ENCODE results near the gene EPS8. TPM values are rescaled to one million over a fixed set of nuclear protein-coding genes. Genes with fewer than 3 reads are reported as not detected.

EPS8 gene
- polyA plus RNA-seq, 1 donor: 31.5 TPM

- DNase-seq (ENCODE audit: low read depth): no peak
Measured at GRCh38 chr12:15691388-15691787, 97.8 kb downstream of the EPS8 start.

- DNase-seq (ENCODE audit: low read depth): no peak
Measured at GRCh38 chr12:15690320-15690719, 98.9 kb downstream of the EPS8 start.

GRCh38 chr12:15689751-15690191 lies 99.4 kb downstream of the EPS8 start:
- no peak for DNase-seq (ENCODE audit: low read depth)

GRCh38 chr12:15688838-15689625 lies 100.2 kb downstream of the EPS8 start:
- no peak for DNase-seq (ENCODE audit: low read depth)

- no peak for DNase-seq (ENCODE audit: low read depth)
Measured at GRCh38 chr12:15688202-15688736, 100.9 kb downstream of the EPS8 start.

- DNase-seq (ENCODE audit: low read depth): no peak
Measured at GRCh38 chr12:15687583-15687982, 101.6 kb downstream of the EPS8 start.

GRCh38 chr12:15684896-15685658 lies 104.1 kb downstream of the EPS8 start:
- DNase-seq (ENCODE audit: low read depth): no peak

GRCh38 chr12:15682826-15683225 lies 106.4 kb downstream of the EPS8 start:
- no peak for DNase-seq (ENCODE audit: low read depth)

GRCh38 chr12:15679151-15679550 lies 110.0 kb downstream of the EPS8 start:
- no peak for DNase-seq (ENCODE audit: low read depth)

- no peak for DNase-seq (ENCODE audit: low read depth)
Measured at GRCh38 chr12:15677726-15678201, 111.4 kb downstream of the EPS8 start.

- DNase-seq (ENCODE audit: low read depth): no peak
Measured at GRCh38 chr12:15677228-15677627, 112.0 kb downstream of the EPS8 start.

GRCh38 chr12:15672671-15673270 lies 116.4 kb downstream of the EPS8 start:
- DNase-seq (ENCODE audit: low read depth): no peak

GRCh38 chr12:15670756-15671155 lies 118.4 kb downstream of the EPS8 start:
- DNase-seq (ENCODE audit: low read depth): no peak

GRCh38 chr12:15669256-15669948 lies 119.8 kb downstream of the EPS8 start:
- no peak for DNase-seq (ENCODE audit: low read depth)

- DNase-seq (ENCODE audit: low read depth): no peak
Measured at GRCh38 chr12:15664491-15664890, 124.7 kb downstream of the EPS8 start.

GRCh38 chr12:15662983-15663659 lies 126.1 kb downstream of the EPS8 start:
- DNase-seq (ENCODE audit: low read depth): no peak

GRCh38 chr12:15662303-15662980 lies 126.7 kb downstream of the EPS8 start:
- DNase-seq (ENCODE audit: low read depth): no peak

- no peak for DNase-seq (ENCODE audit: low read depth)
Measured at GRCh38 chr12:15651371-15651770, 137.8 kb downstream of the EPS8 start.

GRCh38 chr12:15650399-15651128 lies 138.6 kb downstream of the EPS8 start:
- no peak for DNase-seq (ENCODE audit: low read depth)

GRCh38 chr12:15649347-15649746 lies 139.8 kb downstream of the EPS8 start:
- DNase-seq (ENCODE audit: low read depth): no peak

Data from forelimb muscle (tissue), 1 donor.